SU-DHL-6 (cell line): ENCODE measurements around the gene PRPS2.

Experiments used
- H2AFZ ChIP-seq: fragments of 200-600 bp; sonication (generic); 2 replicates; pipeline ENCODE4 v1.6.1; 2014; ENCODE audit warnings: low read depth, mild to moderate bottlenecking, moderate library complexity, mixed read lengths, antibody characterized with exemption, low read length; ENCODE audit not compliant: severe bottlenecking
- H3F3A ChIP-seq: fragments of 200-600 bp; shearing (Covaris generic); 2 replicates; pipeline ENCODE4 v1.6.0; 2016; ENCODE audit warnings: antibody characterized with exemption, mild to moderate bottlenecking; ENCODE audit not compliant: insufficient read depth
- H3K27ac ChIP-seq: fragments of 200-600 bp; sonication (generic); 2 replicates; pipeline ENCODE4 v1.5.1; 2016; ENCODE audit warnings: low read depth, mild to moderate bottlenecking, low read length, moderate library complexity, mixed read lengths
- H3K27me3 ChIP-seq: fragments of 200-600 bp; sonication (generic), shearing (Covaris generic); 2 replicates; pipeline ENCODE4 v1.6.0; 2014; ENCODE audit warnings: mild to moderate bottlenecking, low read length
- H3K36me3 ChIP-seq: fragments of 200-600 bp; sonication (generic); 2 replicates; pipeline ENCODE4 v1.6.1; 2014; ENCODE audit warnings: mild to moderate bottlenecking, low read length, mixed read lengths
- H3K4me2 ChIP-seq: fragments of 300-600, 200-600 bp; shearing (Covaris generic), sonication (generic); 2 replicates; pipeline ENCODE4 v1.6.0; 2014; ENCODE audit warnings: low read length, low read depth, mild to moderate bottlenecking; ENCODE audit not compliant: poor library complexity, severe bottlenecking
- H3K4me3 ChIP-seq: fragments of 200-600 bp; sonication (generic); 2 replicates; pipeline ENCODE4 v1.5.1; 2014; ENCODE audit warnings: antibody characterized with exemption, low read length, mild to moderate bottlenecking, mixed read lengths; ENCODE audit not compliant: insufficient read depth, poor library complexity, severe bottlenecking
- H3K79me2 ChIP-seq: fragments of 200-600 bp; sonication (generic); 2 replicates; pipeline ENCODE4 v1.6.1; 2014; ENCODE audit warnings: mild to moderate bottlenecking, low read length, moderate library complexity; ENCODE audit not compliant: insufficient read depth
- H3K9ac ChIP-seq: fragments of 200-600 bp; sonication (generic); 2 replicates; pipeline ENCODE4 v1.7.0; 2014; ENCODE audit warnings: mild to moderate bottlenecking, low read length
- H3K9me2 ChIP-seq: fragments of 200-600 bp; sonication (generic); replicated peaks from 2 replicates; pipeline ENCODE4 v1.6.1; 2014; ENCODE audit warnings: low read length; ENCODE audit not compliant: insufficient read depth
- H3K9me3 ChIP-seq: fragments of 200-600 bp; sonication (generic); 2 replicates; pipeline ENCODE4 v1.6.1; 2014; ENCODE audit warnings: low read length, mixed read lengths; ENCODE audit not compliant: insufficient read depth
- H4K20me1 ChIP-seq: fragments of 200-600 bp; sonication (generic); 2 replicates; pipeline ENCODE4 v1.6.1; 2014; ENCODE audit warnings: low read depth, mild to moderate bottlenecking, antibody characterized with exemption, low read length, moderate library complexity, mixed read lengths
- EZH2phosphoT487 ChIP-seq: fragments of 200-600 bp; sonication (generic), shearing (Covaris generic); conservative IDR thresholded peaks from 2 replicates; pipeline ENCODE4 v1.6.1; 2018; ENCODE audit warnings: mild to moderate bottlenecking, antibody characterized with exemption, low read length, moderate library complexity, mixed read lengths
- TF ChIP-seq, protein P1 (sequence below): fragments of 200-600 bp; sonication (generic); IDR thresholded peaks from one replicate; pipeline ENCODE4 v1.5.1; 2017; ENCODE audit warnings: antibody characterized with exemption, mild to moderate bottlenecking, low read length, moderate library complexity; ENCODE audit not compliant: insufficient read depth, poor library complexity, severe bottlenecking

The PRPS2 gene

DNA sequence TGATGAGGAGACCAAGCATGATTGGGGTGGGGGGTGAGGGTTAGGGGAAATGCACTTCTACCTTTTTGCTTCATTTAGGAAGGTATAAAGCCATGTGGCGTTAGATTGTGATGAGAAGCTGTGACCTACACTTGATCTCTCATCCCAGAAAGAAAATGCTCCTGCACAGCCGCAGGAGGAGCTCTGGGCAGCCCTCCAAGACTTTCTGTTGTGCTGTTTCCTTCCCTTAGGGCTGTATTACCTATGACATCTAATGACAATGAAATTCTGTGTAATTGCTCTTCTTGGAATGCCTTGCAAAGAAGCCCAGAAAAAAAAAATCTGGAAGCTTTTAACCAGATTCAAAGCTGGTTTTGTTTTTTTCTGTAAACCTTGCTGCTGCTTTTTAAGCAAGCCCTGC lies 13.4 kb downstream of the PRPS2 start:
- Histone ChIP-seq H3K27ac (no peak overlapping the region), H3K79me2 (no peaks in the 10 kb centered on the region), H3F3A (no peaks in the 10 kb centered on the region), H3K4me2 (no peak overlapping the region), H2AFZ (no peak overlapping the region), H3K9ac (no peak overlapping the region), H4K20me1 (no peaks in the 10 kb centered on the region), H3K9me3 (no peaks in the 10 kb centered on the region), H3K4me3 (no peak overlapping the region), H3K9me2 (no peaks in the 10 kb centered on the region), H3K27me3 (no peaks in the 10 kb centered on the region), H3K36me3 (peaks cover 5% of the 10 kb centered on the region; the same call in 1 of the 2 replicates)
- TF ChIP-seq, protein P1, sequence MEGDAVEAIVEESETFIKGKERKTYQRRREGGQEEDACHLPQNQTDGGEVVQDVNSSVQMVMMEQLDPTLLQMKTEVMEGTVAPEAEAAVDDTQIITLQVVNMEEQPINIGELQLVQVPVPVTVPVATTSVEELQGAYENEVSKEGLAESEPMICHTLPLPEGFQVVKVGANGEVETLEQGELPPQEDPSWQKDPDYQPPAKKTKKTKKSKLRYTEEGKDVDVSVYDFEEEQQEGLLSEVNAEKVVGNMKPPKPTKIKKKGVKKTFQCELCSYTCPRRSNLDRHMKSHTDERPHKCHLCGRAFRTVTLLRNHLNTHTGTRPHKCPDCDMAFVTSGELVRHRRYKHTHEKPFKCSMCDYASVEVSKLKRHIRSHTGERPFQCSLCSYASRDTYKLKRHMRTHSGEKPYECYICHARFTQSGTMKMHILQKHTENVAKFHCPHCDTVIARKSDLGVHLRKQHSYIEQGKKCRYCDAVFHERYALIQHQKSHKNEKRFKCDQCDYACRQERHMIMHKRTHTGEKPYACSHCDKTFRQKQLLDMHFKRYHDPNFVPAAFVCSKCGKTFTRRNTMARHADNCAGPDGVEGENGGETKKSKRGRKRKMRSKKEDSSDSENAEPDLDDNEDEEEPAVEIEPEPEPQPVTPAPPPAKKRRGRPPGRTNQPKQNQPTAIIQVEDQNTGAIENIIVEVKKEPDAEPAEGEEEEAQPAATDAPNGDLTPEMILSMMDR = no peak
- TF ChIP-seq EZH2phosphoT487 = no peak

DNA sequence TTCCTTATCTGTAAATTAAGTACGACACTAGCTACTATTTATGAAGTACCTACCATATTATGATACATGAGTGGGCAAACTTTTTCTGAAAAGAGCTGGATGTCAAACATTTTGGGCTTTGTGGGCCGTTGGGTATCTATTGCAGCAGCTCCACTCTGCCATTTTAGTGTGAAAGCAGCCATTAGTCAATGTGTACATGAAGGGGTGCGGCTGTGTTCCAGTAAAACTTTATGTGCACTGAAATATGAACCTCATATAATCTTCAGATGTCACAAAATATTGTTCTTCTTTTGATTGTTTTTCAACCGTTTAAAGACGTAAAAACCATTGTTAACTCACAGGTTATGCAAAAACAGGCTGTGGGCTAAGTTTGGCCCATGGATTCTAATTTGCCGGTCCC lies 14.1 kb downstream of the PRPS2 start:
- H3K9ac ChIP-seq = no peak overlapping the region
- no peak overlapping the region for H2AFZ ChIP-seq
- peaks cover 7% of the 10 kb centered on the region; the same call in 1 of the 2 replicates for H3K36me3 ChIP-seq
- H3F3A ChIP-seq = no peaks in the 10 kb centered on the region
- H3K27me3 ChIP-seq = no peaks in the 10 kb centered on the region
- H3K79me2 ChIP-seq = no peaks in the 10 kb centered on the region
- TF ChIP-seq, protein P1 = no peak
- TF ChIP-seq EZH2phosphoT487 = no peak
- no peak overlapping the region for H3K4me3 ChIP-seq
- no peaks in the 10 kb centered on the region for H4K20me1 ChIP-seq
- H3K27ac ChIP-seq = no peak overlapping the region
- H3K9me3 ChIP-seq = no peaks in the 10 kb centered on the region
- no peak overlapping the region for H3K4me2 ChIP-seq
- H3K9me2 ChIP-seq = no peaks in the 10 kb centered on the region

DNA sequence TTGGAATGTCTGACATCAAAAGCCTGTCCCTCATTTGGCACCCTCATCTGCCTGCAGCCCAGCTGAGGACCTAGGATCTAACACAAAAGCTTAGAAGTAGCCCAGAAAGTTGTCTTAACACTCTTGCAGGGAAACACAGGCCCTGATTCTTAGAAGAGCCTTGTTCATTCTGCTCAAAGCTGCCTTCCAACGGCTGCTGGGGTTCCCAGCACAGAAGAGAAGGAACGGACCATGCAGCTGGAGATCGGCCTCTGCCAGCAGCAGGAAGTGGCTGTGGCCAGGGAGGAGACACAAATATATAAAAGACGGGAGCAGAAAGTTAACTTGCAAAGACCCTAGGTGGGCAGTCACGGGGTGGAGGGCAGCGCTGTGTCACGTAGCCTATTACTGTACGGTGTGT lies 20.4 kb downstream of the PRPS2 start:
- Histone ChIP-seq H3K9me3 (no peaks in the 10 kb centered on the region), H3K4me3 (no peak overlapping the region), H3K9ac (no peak overlapping the region), H4K20me1 (no peaks in the 10 kb centered on the region), H2AFZ (no peak overlapping the region), H3K27ac (no peak overlapping the region), H3K4me2 (no peak overlapping the region), H3K79me2 (no peaks in the 10 kb centered on the region), H3K36me3 (0 out of 2 replicates have a peak, but pooled peaks cover 7% of the 10 kb centered on the region), H3K9me2 (no peaks in the 10 kb centered on the region), H3F3A (no peaks in the 10 kb centered on the region), H3K27me3 (no peaks in the 10 kb centered on the region)
- no peak for TF ChIP-seq EZH2phosphoT487

DNA sequence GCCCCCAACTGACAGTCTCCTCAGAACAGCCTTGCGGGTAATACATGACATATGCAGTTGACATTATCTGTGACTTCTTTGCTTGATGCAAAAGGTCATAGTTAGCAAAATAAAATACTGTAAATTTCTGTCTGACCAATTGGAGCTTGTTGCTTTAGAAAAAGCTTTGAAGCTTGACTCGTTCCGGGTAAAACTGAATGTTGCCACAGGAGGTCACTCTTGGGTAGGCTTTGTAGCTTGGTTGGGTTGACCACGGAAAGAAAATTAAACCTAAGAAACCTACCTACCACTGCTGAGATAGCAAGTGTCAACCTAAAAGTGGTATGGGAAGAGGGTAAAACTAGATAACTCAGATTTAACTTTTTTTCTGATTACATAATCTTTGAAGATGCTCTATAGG lies 23.2 kb downstream of the PRPS2 start:
- no peaks in the 10 kb centered on the region for H3K9me2 ChIP-seq
- no peak overlapping the region for H3K4me2 ChIP-seq
- no peak overlapping the region for H3K27ac ChIP-seq
- no peaks in the 10 kb centered on the region for H3K9me3 ChIP-seq
- TF ChIP-seq EZH2phosphoT487 = no peak
- TF ChIP-seq, protein P1 = peak; percentile 11
- no peaks in the 10 kb centered on the region for H3K27me3 ChIP-seq
- H3F3A ChIP-seq = no peaks in the 10 kb centered on the region
- no peaks in the 10 kb centered on the region for H3K79me2 ChIP-seq
- 0 out of 2 replicates have a peak, but pooled peaks cover 7% of the 10 kb centered on the region for H3K36me3 ChIP-seq
- no peak overlapping the region for H3K9ac ChIP-seq
- no peak overlapping the region for H3K4me3 ChIP-seq
- H4K20me1 ChIP-seq = no peaks in the 10 kb centered on the region
- H2AFZ ChIP-seq = no peak overlapping the region
